Keratinocyte (primary cell): ENCODE results near the gene RNF144A. TPM values are rescaled to one million over a fixed set of nuclear protein-coding genes. Genes with fewer than 3 reads are reported as not detected.

Experiments
- DNase-seq: peaks from one replicate; pipeline ENCODE4 v3.0.0-alpha.2; 2011; ENCODE audit warnings: low read depth, missing footprints, low spot score
- FAIRE-seq: peaks from 2 replicates; lab custom pipeline; 2011; peaks lifted over from hg19 to GRCh38; lab: Jason Lieb, UNC
- H2AFZ ChIP-seq: 2 replicates; pipeline ENCODE4 v1.6.0; 2012; ENCODE audit warnings: low read length, control low read depth, inconsistent platforms; ENCODE audit not compliant: control insufficient read depth
- H3K27ac ChIP-seq: 2 replicates; pipeline ENCODE4 v1.5.1; 2011; ENCODE audit warnings: low read length; ENCODE audit not compliant: control insufficient read depth, insufficient read depth
- H3K27me3 ChIP-seq: 3 replicates; pipeline ENCODE4 v1.6.0; 2011; ENCODE audit warnings: low read length; ENCODE audit not compliant: control insufficient read depth, insufficient read depth; ENCODE audit errors: extremely low read depth
- H3K36me3 ChIP-seq, 2 experiments: 2 replicates in 1 of 2; 3 replicates in 1 of 2; pipeline ENCODE4 v1.5.1; 2011; ENCODE audit warnings: low read length in 2 of 2, mild to moderate bottlenecking in 1 of 2; ENCODE audit not compliant: control insufficient read depth in 2 of 2, insufficient read depth in 2 of 2; ENCODE audit errors: extremely low read depth in 1 of 2
- H3K4me1 ChIP-seq: 3 replicates; pipeline ENCODE4 v1.5.1; 2011; ENCODE audit warnings: low read length; ENCODE audit not compliant: control insufficient read depth, insufficient read depth; ENCODE audit errors: extremely low read depth
- H3K4me2 ChIP-seq: 3 replicates; pipeline ENCODE4 v1.6.0; 2011; ENCODE audit warnings: low read depth, low read length; ENCODE audit not compliant: control insufficient read depth, insufficient read depth; ENCODE audit errors: extremely low read depth
- H3K4me3 ChIP-seq, 3 experiments: fragments of 200-600 bp in 1 of 3; sonication (generic) in 1 of 3; 2 replicates in 2 of 3; 3 replicates in 1 of 3; pipeline ENCODE4 v1.5.1; 2011 to 2016; ENCODE audit warnings: low read length in 3 of 3, mild to moderate bottlenecking in 3 of 3, control low read depth in 2 of 3, inconsistent platforms in 1 of 3, low read depth in 1 of 3, mixed read lengths in 1 of 3, mixed run types in 1 of 3, moderate library complexity in 1 of 3; ENCODE audit not compliant: control insufficient read depth in 2 of 3, insufficient read depth in 2 of 3; ENCODE audit errors: extremely low read depth in 1 of 3
- H3K79me2 ChIP-seq: 2 replicates; pipeline ENCODE4 v1.6.0; 2012; ENCODE audit warnings: low read length; ENCODE audit not compliant: control insufficient read depth, insufficient read depth
- H3K9ac ChIP-seq: 3 replicates; pipeline ENCODE4 v1.6.0; 2011; ENCODE audit warnings: low read length; ENCODE audit not compliant: control insufficient read depth, insufficient read depth; ENCODE audit errors: extremely low read depth
- H3K9me1 ChIP-seq: 3 replicates; pipeline ENCODE4 v1.6.0; 2011; ENCODE audit warnings: low read length; ENCODE audit not compliant: control insufficient read depth, insufficient read depth; ENCODE audit errors: extremely low read depth
- H3K9me3 ChIP-seq: 2 replicates; pipeline ENCODE4 v1.5.1; 2012; ENCODE audit warnings: low read depth, low read length; ENCODE audit not compliant: control insufficient read depth
- H4K20me1 ChIP-seq: 3 replicates; pipeline ENCODE4 v1.6.0; 2011; ENCODE audit warnings: low read length; ENCODE audit not compliant: control insufficient read depth, insufficient read depth; ENCODE audit errors: extremely low read depth
- CTCF ChIP-seq, 3 experiments: IDR thresholded peaks in 1 of 3; conservative IDR thresholded peaks in 1 of 3; optimal IDR thresholded peaks in 1 of 3; 2 replicates in 2 of 3; 3 replicates in 1 of 3; pipeline versions ENCODE3 to v1.5.1; 2011; ENCODE audit warnings: low read length in 3 of 3, mild to moderate bottlenecking in 3 of 3, moderate library complexity in 2 of 3, control low read depth in 1 of 3, inconsistent platforms in 1 of 3; ENCODE audit not compliant: insufficient read depth in 2 of 3; ENCODE audit errors: extremely low read depth in 1 of 3
- EZH2 ChIP-seq: IDR thresholded peaks from one replicate; pipeline ENCODE4 v1.6.1; 2012; ENCODE audit warnings: inconsistent platforms, mild to moderate bottlenecking, low read length, moderate library complexity
- dilution Hi-C: fragments of 300-500 bp; cut with MboI; formaldehyde crosslinking; loops from one replicate; pipeline ENCODE4 v1.7.0; 2020; ENCODE audit warnings: low sequenced_read_pairs; ENCODE audit not compliant: extremely low pct_ligation_motif_present
- polyA plus RNA-seq, 5 experiments: library from polyadenylated mRNA; depleted of rRNA in 3 of 5; stranded (reverse) in 3 of 5; stranded (forward) in 1 of 5; unstranded in 1 of 5; fragments of >200 nt; gene quantifications; 1 replicate in 1 of 5; 2 replicates in 3 of 5; 3 replicates in 1 of 5; pipeline versions ENCODE4 v1.2.1 to v1.2.3, GENCODE V29; 2011 to 2012; ENCODE audit warnings: missing spikeins in 2 of 5, low read depth in 1 of 5, low replicate concordance in 1 of 5

Gene RNF144A
- polyA plus RNA-seq, 1 donor (not counting 4 experiments of a cell fraction or from before 2014, with no cell fraction given) = 1.4 TPM

- Histone ChIP-seq H3K36me3 (no peaks in the 10 kb centered on the region), H3K9me3 (no peaks in the 10 kb centered on the region), H3K9me1 (no peaks in the 10 kb centered on the region), H4K20me1 (no peaks in the 10 kb centered on the region), H3K9ac (no peak overlapping the region), H3K4me2 (no peak overlapping the region), H3K27ac (no peak overlapping the region), H3K4me3 (no peak overlapping the region), H3K79me2 (no peaks in the 10 kb centered on the region), H3K4me1 (no peaks in the 10 kb centered on the region), H3K27me3 (no peaks in the 10 kb centered on the region), H2AFZ (no peak overlapping the region)
- FAIRE-seq (no peak), DNase-seq (no peak)
- TF ChIP-seq CTCF (optimal IDR thresholded peaks at IDR 0.05 in 1 of 3, IDR thresholded peaks at IDR 0.05 in 1 of 3, conservative IDR thresholded peaks at IDR 0.05 in 1 of 3; ENCODE audit: extremely low read depth in 1 of 3, insufficient read depth in 2 of 3, low read length in 3 of 3) = no peak
- no peak for TF ChIP-seq EZH2
- dilution Hi-C loops = no loop called here
Measured at GRCh38 chr2:6943523-6943922, 26.3 kb downstream of the RNF144A start.

- no peaks in the 10 kb centered on the region for H3K9me3 ChIP-seq
- no peaks in the 10 kb centered on the region for H3K27me3 ChIP-seq
- H3K27ac ChIP-seq = no peak overlapping the region
- no peak overlapping the region for H3K4me3 ChIP-seq
- no peaks in the 10 kb centered on the region for H3K36me3 ChIP-seq
- no peaks in the 10 kb centered on the region for H3K9me1 ChIP-seq
- FAIRE-seq = no peak
- no peak overlapping the region for H3K9ac ChIP-seq
- H3K4me1 ChIP-seq = no peaks in the 10 kb centered on the region
- H4K20me1 ChIP-seq = no peaks in the 10 kb centered on the region
- no peaks in the 10 kb centered on the region for H3K79me2 ChIP-seq
- H3K4me2 ChIP-seq = no peak overlapping the region
- no peak for DNase-seq
- TF ChIP-seq EZH2 = no peak
- dilution Hi-C loops = no loop called here
- no peak overlapping the region for H2AFZ ChIP-seq
Measured at GRCh38 chr2:6943971-6944370, 26.8 kb downstream of the RNF144A start.

- TF ChIP-seq CTCF (optimal IDR thresholded peaks at IDR 0.05 in 1 of 3, IDR thresholded peaks at IDR 0.05 in 1 of 3, conservative IDR thresholded peaks at IDR 0.05 in 1 of 3; ENCODE audit: extremely low read depth in 1 of 3, insufficient read depth in 2 of 3, low read length in 3 of 3) = no peak
- no peak for TF ChIP-seq EZH2
- Histone ChIP-seq H3K27ac (no peak overlapping the region), H3K9me3 (no peaks in the 10 kb centered on the region), H3K9ac (no peak overlapping the region), H3K27me3 (no peaks in the 10 kb centered on the region), H3K79me2 (no peaks in the 10 kb centered on the region), H3K4me3 (no peak overlapping the region), H3K36me3 (no peaks in the 10 kb centered on the region), H3K4me1 (no peaks in the 10 kb centered on the region), H3K9me1 (no peaks in the 10 kb centered on the region), H3K4me2 (no peak overlapping the region), H4K20me1 (no peaks in the 10 kb centered on the region), H2AFZ (no peak overlapping the region)
- DNase-seq = no peak
- dilution Hi-C loops = no loop called here
- FAIRE-seq = no peak
Measured at GRCh38 chr2:6944555-6944954, 27.3 kb downstream of the RNF144A start.
